ENCODE results near the gene FRA10AC1. TPM values are rescaled to one million over a fixed set of nuclear protein-coding genes. Genes with fewer than 3 reads are reported as not detected.

FRA10AC1 gene
- total and polyA plus RNA-seq, 2 donors (not counting 1 experiment from before 2014, with no cell fraction given) = 5.0 to 29.7 TPM

DNA sequence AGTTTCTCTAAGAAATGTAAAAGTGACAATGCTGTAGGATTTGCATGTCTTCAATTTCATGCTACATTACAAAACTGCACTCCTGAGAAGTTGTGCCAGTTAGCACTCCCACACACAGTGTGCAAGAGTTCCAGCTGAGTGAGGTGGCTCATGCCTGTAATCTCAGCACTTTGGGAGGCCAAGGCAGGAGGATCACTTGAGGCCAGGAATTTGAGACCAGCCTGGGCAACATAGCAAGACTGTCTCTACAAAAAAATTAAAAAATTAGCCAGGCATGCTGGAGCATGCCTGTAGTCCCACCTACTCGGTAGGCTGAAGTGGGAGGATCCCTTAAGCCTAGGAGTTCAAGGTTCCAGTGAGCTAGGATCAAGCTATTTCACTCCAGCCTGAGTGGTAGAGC lies 44.6 kb downstream of the FRA10AC1 start:
- WGBS (ENCODE audit: insufficient coverage) = 100% methylated on average over 1 of the region's 1 CpG
- no peaks in the 10 kb centered on the region for H4K20me1 ChIP-seq (ENCODE audit: control insufficient read depth, insufficient read depth, low read length, poor library complexity, severe bottlenecking)
- ChIA-PET CTCF (no interaction called here), POLR2A (no interaction called here)
- Mint-ChIP-seq H3K27me3 (no peaks in the 10 kb centered on the region), H3K4me1 (no peaks in the 10 kb centered on the region), H3K4me3 (no peak overlapping the region), H3K9me3 (ENCODE audit: insufficient read depth) (no peaks in the 10 kb centered on the region), H3K27ac (no peak overlapping the region)
- H3K4me2 ChIP-seq (replicated peaks; ENCODE audit: low read depth, low read length, poor library complexity, severe bottlenecking) = no peak overlapping the region
- H3K9me3 ChIP-seq (ENCODE audit: control extremely low read depth in 1 of 3, control insufficient read depth in 2 of 3, insufficient read depth in 1 of 3, low read length in 2 of 3) = no peaks in the 10 kb centered on the region
- intact Hi-C loops (cut with micrococcal nuclease) = no loop called here
- no peaks in the 10 kb centered on the region for H3K79me2 ChIP-seq (ENCODE audit: control insufficient read depth, insufficient read depth, low read length)
- ATAC-seq (ENCODE audit: low read depth) (no peak), DNase-seq (no peak)
- no peak overlapping the region for H3K4me3 ChIP-seq (ENCODE audit: control extremely low read depth in 1 of 5, extremely low read depth in 1 of 5, insufficient read depth in 1 of 5, low read depth in 2 of 5, low read length in 4 of 5)
- no peak overlapping the region for H3K9ac ChIP-seq (ENCODE audit: low read length)
- peaks cover 0 to 4% of the 10 kb centered on the region in 2 experiments for H3K36me3 ChIP-seq (replicated peaks in 1 of 2; ENCODE audit: control extremely low read depth in 1 of 2, control insufficient read depth in 1 of 2, extremely low read depth in 1 of 2, insufficient read depth in 2 of 2, low read length in 1 of 2)
- H3K4me1 ChIP-seq (ENCODE audit: control insufficient read depth in 2 of 2, insufficient read depth in 2 of 2, low read length in 2 of 2) = no peaks in the 10 kb centered on the region
- TF ChIP-seq, protein P1, sequence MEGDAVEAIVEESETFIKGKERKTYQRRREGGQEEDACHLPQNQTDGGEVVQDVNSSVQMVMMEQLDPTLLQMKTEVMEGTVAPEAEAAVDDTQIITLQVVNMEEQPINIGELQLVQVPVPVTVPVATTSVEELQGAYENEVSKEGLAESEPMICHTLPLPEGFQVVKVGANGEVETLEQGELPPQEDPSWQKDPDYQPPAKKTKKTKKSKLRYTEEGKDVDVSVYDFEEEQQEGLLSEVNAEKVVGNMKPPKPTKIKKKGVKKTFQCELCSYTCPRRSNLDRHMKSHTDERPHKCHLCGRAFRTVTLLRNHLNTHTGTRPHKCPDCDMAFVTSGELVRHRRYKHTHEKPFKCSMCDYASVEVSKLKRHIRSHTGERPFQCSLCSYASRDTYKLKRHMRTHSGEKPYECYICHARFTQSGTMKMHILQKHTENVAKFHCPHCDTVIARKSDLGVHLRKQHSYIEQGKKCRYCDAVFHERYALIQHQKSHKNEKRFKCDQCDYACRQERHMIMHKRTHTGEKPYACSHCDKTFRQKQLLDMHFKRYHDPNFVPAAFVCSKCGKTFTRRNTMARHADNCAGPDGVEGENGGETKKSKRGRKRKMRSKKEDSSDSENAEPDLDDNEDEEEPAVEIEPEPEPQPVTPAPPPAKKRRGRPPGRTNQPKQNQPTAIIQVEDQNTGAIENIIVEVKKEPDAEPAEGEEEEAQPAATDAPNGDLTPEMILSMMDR (IDR thresholded peaks at IDR 0.05) = no peak
- TF ChIP-seq EZH2 (IDR thresholded peaks at IDR 0.05; ENCODE audit: borderline replicate concordance, insufficient read depth, low read depth, low read length, poor library complexity, severe bottlenecking) = no peak
- no peak overlapping the region for H3K27ac ChIP-seq (ENCODE audit: low read length in 2 of 2)
- H2AFZ ChIP-seq (ENCODE audit: insufficient read depth, low read depth, low read length, poor library complexity, severe bottlenecking) = no peak overlapping the region
- no peaks in the 10 kb centered on the region for H3K27me3 ChIP-seq (replicated peaks in 1 of 4; ENCODE audit: control extremely low read depth in 1 of 4, control insufficient read depth in 3 of 4, insufficient read depth in 4 of 4, low read length in 3 of 4)

DNA sequence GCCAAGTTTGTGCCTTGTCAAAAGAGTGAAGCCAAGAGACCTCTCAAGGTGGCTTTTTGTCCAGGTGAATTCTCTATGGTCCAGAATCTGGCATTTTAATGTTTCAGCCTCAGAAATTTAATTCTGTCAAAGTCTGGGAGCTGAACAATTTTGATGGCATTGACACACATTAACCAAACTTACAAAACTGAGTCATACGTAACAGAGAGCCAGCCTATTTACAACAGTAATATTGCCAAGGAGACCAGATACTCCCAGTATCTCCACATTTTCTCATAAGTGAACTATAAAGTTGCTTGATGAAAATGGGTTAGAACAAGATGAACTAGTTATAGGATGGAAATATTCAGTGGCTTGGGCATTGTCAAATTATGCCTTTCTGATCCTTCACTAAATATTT lies 46.2 kb downstream of the FRA10AC1 start:
- POLR2A ChIA-PET = no interaction called here
- no peak for DNase-seq

More for the DNA sequence above, 46.2 kb downstream of the FRA10AC1 start:
- H3K9me3 Mint-ChIP-seq (ENCODE audit: insufficient read depth) = peaks cover 1% of the 10 kb centered on the region
- H3K9me3 ChIP-seq (ENCODE audit: control extremely low read depth in 1 of 3, control insufficient read depth in 2 of 3, insufficient read depth in 1 of 3, low read length in 2 of 3) = no peaks in the 10 kb centered on the region
- H3K79me2 ChIP-seq (ENCODE audit: control insufficient read depth, insufficient read depth, low read length) = no peaks in the 10 kb centered on the region
- no peak overlapping the region for H3K4me3 ChIP-seq (ENCODE audit: control extremely low read depth in 1 of 5, extremely low read depth in 1 of 5, insufficient read depth in 1 of 5, low read depth in 2 of 5, low read length in 4 of 5)
- no peaks in the 10 kb centered on the region for H4K20me1 ChIP-seq (ENCODE audit: control insufficient read depth, insufficient read depth, low read length, poor library complexity, severe bottlenecking)
- no peak for TF ChIP-seq EZH2 (IDR thresholded peaks at IDR 0.05; ENCODE audit: borderline replicate concordance, insufficient read depth, low read depth, low read length, poor library complexity, severe bottlenecking)
- TF ChIP-seq, protein P1 (IDR thresholded peaks at IDR 0.05) = no peak
- H3K27me3 Mint-ChIP-seq = no peaks in the 10 kb centered on the region
- no CpG with 5 or more reads among the region's 1 CpG for whole genome bisulfite sequencing (ENCODE audit: insufficient coverage)
- CTCF ChIA-PET = no interaction called here
- no peak overlapping the region for H3K9ac ChIP-seq (ENCODE audit: low read length)
- no peak overlapping the region for H3K27ac ChIP-seq (ENCODE audit: low read length in 2 of 2)
- no peak for ATAC-seq (ENCODE audit: low read depth)
- H3K36me3 ChIP-seq (replicated peaks in 1 of 2; ENCODE audit: control extremely low read depth in 1 of 2, control insufficient read depth in 1 of 2, extremely low read depth in 1 of 2, insufficient read depth in 2 of 2, low read length in 1 of 2) = peaks cover 0 to 4% of the 10 kb centered on the region in 2 experiments
- H3K4me3 Mint-ChIP-seq = no peak overlapping the region
- H3K4me2 ChIP-seq (replicated peaks; ENCODE audit: low read depth, low read length, poor library complexity, severe bottlenecking) = no peak overlapping the region
- H3K4me1 ChIP-seq (ENCODE audit: control insufficient read depth in 2 of 2, insufficient read depth in 2 of 2, low read length in 2 of 2) = no peaks in the 10 kb centered on the region
- no peak overlapping the region for H3K27ac Mint-ChIP-seq
- intact Hi-C loops (cut with micrococcal nuclease) = no loop called here
- H2AFZ ChIP-seq (ENCODE audit: insufficient read depth, low read depth, low read length, poor library complexity, severe bottlenecking) = no peak overlapping the region
- no peaks in the 10 kb centered on the region for H3K27me3 ChIP-seq (replicated peaks in 1 of 4; ENCODE audit: control extremely low read depth in 1 of 4, control insufficient read depth in 3 of 4, insufficient read depth in 4 of 4, low read length in 3 of 4)
- no peaks in the 10 kb centered on the region for H3K4me1 Mint-ChIP-seq
